ENCODE data around the gene CLDN17.

DNA sequence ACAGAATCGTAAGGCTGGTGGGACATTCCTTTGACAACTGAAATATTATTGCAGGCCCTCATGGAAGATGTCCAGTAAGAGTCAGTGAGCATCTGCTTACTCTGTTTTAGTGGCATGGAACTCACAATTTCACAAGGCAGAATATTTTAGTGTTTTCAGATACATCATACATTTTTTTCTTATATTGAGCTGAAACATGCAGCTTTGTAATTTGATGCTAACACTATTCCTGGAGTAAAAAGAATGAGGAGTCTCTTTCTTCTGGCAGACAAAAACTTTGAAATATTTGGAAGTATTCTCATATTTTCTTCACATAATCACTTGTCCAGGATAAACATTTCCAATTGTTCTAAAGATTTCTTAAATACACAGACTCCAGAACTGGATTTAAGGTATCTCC is 17.7 kb downstream of the CLDN17 start:
- TF ChIP-seq POLR2AphosphoS5 (IDR thresholded peaks at IDR 0.05) (no peak), EP300 (IDR thresholded peaks at IDR 0.05) (no peak), POLR2A (IDR thresholded peaks at IDR 0.05) (no peak)
- TF ChIP-seq, protein P1, sequence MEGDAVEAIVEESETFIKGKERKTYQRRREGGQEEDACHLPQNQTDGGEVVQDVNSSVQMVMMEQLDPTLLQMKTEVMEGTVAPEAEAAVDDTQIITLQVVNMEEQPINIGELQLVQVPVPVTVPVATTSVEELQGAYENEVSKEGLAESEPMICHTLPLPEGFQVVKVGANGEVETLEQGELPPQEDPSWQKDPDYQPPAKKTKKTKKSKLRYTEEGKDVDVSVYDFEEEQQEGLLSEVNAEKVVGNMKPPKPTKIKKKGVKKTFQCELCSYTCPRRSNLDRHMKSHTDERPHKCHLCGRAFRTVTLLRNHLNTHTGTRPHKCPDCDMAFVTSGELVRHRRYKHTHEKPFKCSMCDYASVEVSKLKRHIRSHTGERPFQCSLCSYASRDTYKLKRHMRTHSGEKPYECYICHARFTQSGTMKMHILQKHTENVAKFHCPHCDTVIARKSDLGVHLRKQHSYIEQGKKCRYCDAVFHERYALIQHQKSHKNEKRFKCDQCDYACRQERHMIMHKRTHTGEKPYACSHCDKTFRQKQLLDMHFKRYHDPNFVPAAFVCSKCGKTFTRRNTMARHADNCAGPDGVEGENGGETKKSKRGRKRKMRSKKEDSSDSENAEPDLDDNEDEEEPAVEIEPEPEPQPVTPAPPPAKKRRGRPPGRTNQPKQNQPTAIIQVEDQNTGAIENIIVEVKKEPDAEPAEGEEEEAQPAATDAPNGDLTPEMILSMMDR (IDR thresholded peaks at IDR 0.05), result no peak
